ENCODE measurements around the gene ERCC6L2. TPM values are rescaled to one million over a fixed set of nuclear protein-coding genes. Genes with fewer than 3 reads are reported as not detected.
A peak's percentile ranks its signal among the peaks of the same experiment; 100 is the strongest.

The ERCC6L2 gene
- total and polyA plus RNA-seq, 2 of the 8 experiments (the other 6 are each of a cell fraction or from before 2014, with no cell fraction given): 9.8 to 50.0 TPM

DNA sequence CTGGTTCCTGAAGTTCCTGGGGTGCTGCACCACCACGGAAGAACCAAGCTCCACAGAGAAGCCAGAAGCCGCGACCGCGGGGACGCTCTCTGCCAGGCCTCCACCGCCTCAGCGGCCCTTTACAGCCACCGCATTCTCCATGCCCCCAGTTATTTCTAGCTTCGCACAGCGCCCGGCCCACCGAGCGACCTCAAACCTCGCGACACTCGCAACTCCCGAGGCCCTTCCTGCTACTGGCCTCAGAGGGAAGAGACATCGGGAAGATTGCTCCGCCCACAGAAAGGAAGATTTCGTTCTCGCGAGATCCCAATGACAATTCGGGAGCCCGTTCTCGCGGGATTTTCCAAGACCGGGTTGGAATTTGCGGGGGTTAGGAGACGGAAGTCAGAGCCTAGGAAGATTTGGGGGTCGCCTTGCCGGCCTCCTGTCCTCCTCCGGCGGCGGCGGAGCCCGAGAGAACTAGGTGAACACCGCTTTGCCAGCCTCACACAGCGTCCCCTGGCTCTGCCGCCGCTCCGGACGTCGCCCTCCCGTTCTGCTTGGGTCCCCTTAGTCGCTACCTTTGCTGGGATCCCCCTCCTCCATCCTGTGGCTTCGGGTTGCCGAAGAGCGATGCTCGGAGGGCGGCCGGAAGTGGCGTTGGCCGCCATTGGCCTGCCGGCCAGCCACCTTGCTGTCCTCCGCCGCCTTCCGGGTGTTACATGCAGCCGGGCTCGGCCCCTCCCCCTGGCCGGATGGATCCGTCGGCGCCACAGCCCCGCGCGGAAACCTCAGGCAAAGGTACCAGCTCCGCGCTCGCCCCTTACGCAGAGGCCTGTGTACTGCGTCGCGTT, at the start of gene ERCC6L2 (continued):
- TF ChIP-seq ATF2 (IDR thresholded peaks at IDR 0.05; ENCODE audit: low read length) (peak; percentile 99), SP2 (IDR thresholded peaks at IDR 0.05; ENCODE audit: low read length) (0 out of 2 replicates have a peak, but pooled peaks have one; percentile 27), EP300 (IDR thresholded peaks at IDR 0.05; ENCODE audit: borderline replicate concordance in 1 of 2, low read depth in 2 of 2, low read length in 2 of 2) (peak in 1 of 2 experiments; percentile 76; a peak in 1 of 3 replicates), CEBPB (IDR thresholded peaks at IDR 0.05; ENCODE audit: low read depth, low read length) (no peak), ATF3 (IDR thresholded peaks at IDR 0.05; ENCODE audit: insufficient read depth, low read depth, low read length) (no peak), JUND (IDR thresholded peaks at IDR 0.05; ENCODE audit: low read length) (0 out of 2 replicates have a peak, but pooled peaks have one; percentile 24), CBX8 (IDR thresholded peaks at IDR 0.05; ENCODE audit: borderline replicate concordance, low read depth, low read length) (no peak), RBBP5 (IDR thresholded peaks at IDR 0.05; ENCODE audit: borderline replicate concordance, low read depth, low read length) (peak; percentile 84), BCL11A (IDR thresholded peaks at IDR 0.05; ENCODE audit: low read depth in 2 of 2, low read length in 2 of 2) (no peak)
